GM12878 (cell line): ENCODE measurements around the gene HUWE1. TPM values are rescaled to one million over a fixed set of nuclear protein-coding genes. Genes with fewer than 3 reads are reported as not detected.

Experiments used
- BRCA1 ChIP-seq: IDR thresholded peaks from 2 replicates; pipeline ENCODE4 v1.6.1; 2011; ENCODE audit warnings: low read depth, low read length, improper control_type of control experiment
- FOS ChIP-seq: IDR thresholded peaks from 3 replicates; pipeline ENCODE4 v1.6.1; 2011; ENCODE audit warnings: borderline replicate concordance; ENCODE audit not compliant: insufficient read length; ENCODE audit errors: extremely low read depth
- SIN3A ChIP-seq: IDR thresholded peaks from 2 replicates; pipeline ENCODE4 v1.6.1; 2012; ENCODE audit warnings: low read depth, low read length, improper control_type of control experiment
- SMC3 ChIP-seq: IDR thresholded peaks from 2 replicates; pipeline ENCODE4 v1.6.1; 2011; ENCODE audit warnings: low read length, improper control_type of control experiment, borderline replicate concordance
- SRF ChIP-seq, 2 experiments: IDR thresholded peaks; 2 replicates each; pipeline ENCODE4 v1.6.1; 2011; ENCODE audit warnings: low read depth in 2 of 2, low read length in 2 of 2, mild to moderate bottlenecking in 1 of 2, moderate library complexity in 1 of 2
- polyA plus RNA-seq, 11 experiments: library from polyadenylated mRNA; depleted of rRNA in 4 of 11; unstranded in 6 of 11; stranded (reverse) in 5 of 11; fragments of >200 nt; fragmentation: Nextera tagmentation in 4 of 11; fragmentation: Illumina TruSeq in 1 of 11; extraction: Ambion mirVana in 4 of 11; extraction: Trizol in 1 of 11; gene quantifications; 1 replicate in 1 of 11; 2 replicates in 10 of 11; pipeline versions ENCODE4 v1.2.1 to v1.2.3, GENCODE V29; 2011 to 2016; ENCODE audit warnings: inconsistent platforms in 2 of 11, missing spikeins in 2 of 11, low read depth in 1 of 11
- total RNA-seq, 4 experiments: library from RNA; depleted of rRNA in 3 of 4; stranded (reverse); fragments of >200 nt in 3 of 4; fragmentation: Illumina TruSeq in 1 of 4; extraction: Trizol in 1 of 4; gene quantifications; 2 replicates each; pipeline versions ENCODE4 v1.2.1 to v1.2.3, GENCODE V29; 2013 to 2021
- TF ChIP-seq, protein P1 (sequence below): fragments of 450-650 bp; IDR thresholded peaks from 2 replicates; pipeline ENCODE4 v1.6.1; 2016; ENCODE audit warnings: mild to moderate bottlenecking, moderate library complexity, borderline replicate concordance
- TF ChIP-seq, protein P2 (sequence below): IDR thresholded peaks from 2 replicates; pipeline ENCODE4 v1.6.1; 2012; ENCODE audit warnings: low read depth, low read length, improper control_type of control experiment
- TF ChIP-seq, protein P3 (sequence below): fragments of 450-650 bp; formaldehyde crosslinking; IDR thresholded peaks from 2 replicates; pipeline ENCODE4 v1.4.0; 2022; ENCODE audit warnings: mild to moderate bottlenecking, moderate library complexity

HUWE1 gene
- total and polyA plus RNA-seq, 10 of the 15 experiments (the other 5 are each of a cell fraction or from before 2014, with no cell fraction given): 35.9 to 280 (median 100) TPM

DNA sequence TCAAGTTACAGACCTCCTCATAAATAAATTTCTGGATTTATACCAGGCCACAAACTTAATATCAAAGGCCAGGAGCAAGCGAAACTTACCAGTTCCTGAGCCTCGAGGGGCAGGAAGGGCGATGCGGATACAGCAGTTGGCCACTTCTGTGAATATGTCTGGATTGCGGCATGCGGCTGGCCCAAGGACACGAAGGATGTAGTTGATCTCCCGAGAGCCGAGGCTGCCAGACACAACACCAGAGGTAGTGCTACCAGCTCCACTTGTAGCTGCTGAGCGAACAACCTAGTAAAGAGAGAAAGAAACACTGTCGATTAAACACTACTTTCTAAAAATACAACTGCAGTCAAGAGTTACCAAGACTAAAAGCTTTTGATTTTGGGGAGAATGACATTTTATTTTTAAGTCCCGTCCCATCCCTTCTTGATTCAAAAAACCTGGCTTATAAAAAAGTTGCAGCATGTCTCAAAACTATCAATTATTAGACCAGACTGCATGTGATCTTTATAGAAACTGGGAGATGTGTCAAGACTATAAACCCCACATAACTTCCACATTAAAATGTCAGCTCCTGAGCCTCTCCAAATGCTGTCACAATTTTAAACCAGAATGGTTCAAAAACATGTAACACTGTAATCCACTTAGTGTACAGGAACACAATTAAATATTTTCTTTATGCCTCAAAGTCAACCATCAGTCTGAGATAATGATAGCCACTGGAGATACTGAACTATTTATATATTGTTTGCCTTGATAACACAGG lies 105.6 kb downstream of the HUWE1 start (continued):
- TF ChIP-seq, protein P1, sequence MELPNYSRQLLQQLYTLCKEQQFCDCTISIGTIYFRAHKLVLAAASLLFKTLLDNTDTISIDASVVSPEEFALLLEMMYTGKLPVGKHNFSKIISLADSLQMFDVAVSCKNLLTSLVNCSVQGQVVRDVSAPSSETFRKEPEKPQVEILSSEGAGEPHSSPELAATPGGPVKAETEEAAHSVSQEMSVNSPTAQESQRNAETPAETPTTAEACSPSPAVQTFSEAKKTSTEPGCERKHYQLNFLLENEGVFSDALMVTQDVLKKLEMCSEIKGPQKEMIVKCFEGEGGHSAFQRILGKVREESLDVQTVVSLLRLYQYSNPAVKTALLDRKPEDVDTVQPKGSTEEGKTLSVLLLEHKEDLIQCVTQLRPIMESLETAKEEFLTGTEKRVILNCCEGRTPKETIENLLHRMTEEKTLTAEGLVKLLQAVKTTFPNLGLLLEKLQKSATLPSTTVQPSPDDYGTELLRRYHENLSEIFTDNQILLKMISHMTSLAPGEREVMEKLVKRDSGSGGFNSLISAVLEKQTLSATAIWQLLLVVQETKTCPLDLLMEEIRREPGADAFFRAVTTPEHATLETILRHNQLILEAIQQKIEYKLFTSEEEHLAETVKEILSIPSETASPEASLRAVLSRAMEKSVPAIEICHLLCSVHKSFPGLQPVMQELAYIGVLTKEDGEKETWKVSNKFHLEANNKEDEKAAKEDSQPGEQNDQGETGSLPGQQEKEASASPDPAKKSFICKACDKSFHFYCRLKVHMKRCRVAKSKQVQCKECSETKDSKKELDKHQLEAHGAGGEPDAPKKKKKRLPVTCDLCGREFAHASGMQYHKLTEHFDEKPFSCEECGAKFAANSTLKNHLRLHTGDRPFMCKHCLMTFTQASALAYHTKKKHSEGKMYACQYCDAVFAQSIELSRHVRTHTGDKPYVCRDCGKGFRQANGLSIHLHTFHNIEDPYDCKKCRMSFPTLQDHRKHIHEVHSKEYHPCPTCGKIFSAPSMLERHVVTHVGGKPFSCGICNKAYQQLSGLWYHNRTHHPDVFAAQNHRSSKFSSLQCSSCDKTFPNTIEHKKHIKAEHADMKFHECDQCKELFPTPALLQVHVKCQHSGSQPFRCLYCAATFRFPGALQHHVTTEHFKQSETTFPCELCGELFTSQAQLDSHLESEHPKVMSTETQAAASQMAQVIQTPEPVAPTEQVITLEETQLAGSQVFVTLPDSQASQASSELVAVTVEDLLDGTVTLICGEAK: no peak
- TF ChIP-seq, protein P2, sequence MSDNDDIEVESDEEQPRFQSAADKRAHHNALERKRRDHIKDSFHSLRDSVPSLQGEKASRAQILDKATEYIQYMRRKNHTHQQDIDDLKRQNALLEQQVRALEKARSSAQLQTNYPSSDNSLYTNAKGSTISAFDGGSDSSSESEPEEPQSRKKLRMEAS: no peak
- TF ChIP-seq SMC3 (no peak), SRF (IDR thresholded peaks at IDR 0.05; ENCODE audit: low read depth in 2 of 2, low read length in 2 of 2) (no peak), FOS (no peak), SIN3A (no peak), BRCA1 (no peak)
- TF ChIP-seq, protein P3, sequence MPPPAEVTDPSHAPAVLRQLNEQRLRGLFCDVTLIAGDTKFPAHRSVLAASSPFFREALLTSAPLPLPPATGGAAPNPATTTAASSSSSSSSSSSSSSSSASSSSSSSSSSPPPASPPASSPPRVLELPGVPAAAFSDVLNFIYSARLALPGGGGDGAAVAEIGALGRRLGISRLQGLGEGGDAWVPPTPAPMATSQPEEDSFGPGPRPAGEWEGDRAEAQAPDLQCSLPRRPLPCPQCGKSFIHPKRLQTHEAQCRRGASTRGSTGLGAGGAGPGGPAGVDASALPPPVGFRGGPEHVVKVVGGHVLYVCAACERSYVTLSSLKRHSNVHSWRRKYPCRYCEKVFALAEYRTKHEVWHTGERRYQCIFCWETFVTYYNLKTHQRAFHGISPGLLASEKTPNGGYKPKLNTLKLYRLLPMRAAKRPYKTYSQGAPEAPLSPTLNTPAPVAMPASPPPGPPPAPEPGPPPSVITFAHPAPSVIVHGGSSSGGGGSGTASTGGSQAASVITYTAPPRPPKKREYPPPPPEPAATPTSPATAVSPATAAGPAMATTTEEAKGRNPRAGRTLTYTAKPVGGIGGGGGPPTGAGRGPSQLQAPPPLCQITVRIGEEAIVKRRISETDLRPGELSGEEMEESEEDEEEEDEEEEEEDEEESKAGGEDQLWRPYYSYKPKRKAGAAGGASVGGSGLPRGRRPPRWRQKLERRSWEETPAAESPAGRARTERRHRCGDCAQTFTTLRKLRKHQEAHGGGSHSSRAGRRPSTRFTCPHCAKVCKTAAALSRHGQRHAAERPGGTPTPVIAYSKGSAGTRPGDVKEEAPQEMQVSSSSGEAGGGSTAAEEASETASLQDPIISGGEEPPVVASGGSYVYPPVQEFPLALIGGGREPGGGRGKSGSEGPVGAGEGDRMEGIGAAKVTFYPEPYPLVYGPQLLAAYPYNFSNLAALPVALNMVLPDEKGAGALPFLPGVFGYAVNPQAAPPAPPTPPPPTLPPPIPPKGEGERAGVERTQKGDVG (CRISPR knock-in tag): no peak
